ENCODE data around the gene VWA8. TPM values are rescaled to one million over a fixed set of nuclear protein-coding genes. Genes with fewer than 3 reads are reported as not detected.

The VWA8 gene
- polyA plus RNA-seq, 1 donor (not counting 4 experiments of a cell fraction or from before 2014, with no cell fraction given), result 17.8 TPM

DNA sequence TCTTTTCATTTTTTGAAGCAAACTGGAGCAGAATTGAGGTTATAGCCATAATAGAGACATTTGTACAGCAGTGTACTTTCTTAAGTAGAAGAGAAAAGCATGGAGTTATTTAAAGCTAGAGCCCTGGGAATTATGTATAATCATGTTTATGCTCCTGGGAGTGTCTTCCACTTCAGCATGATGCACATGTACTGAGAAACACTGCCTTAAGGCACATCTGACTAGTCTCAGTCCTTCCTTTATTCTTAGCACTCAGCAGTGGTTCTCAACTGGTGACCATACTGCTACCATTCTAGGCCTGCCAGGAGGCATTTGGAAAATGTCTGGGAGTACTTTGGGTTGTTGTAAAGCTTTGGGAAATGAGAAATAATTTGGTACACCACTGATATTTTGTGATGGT, 45.8 kb downstream of the VWA8 start:
- H3K27ac ChIP-seq (ENCODE audit: control insufficient read depth, insufficient read depth, low read length), result peak overlapping the region; percentile 39
- dilution Hi-C loops (cut with MboI; ENCODE audit: extremely low pct_ligation_motif_present, low sequenced_read_pairs), result no loop called here
- no peak for DNase-seq (ENCODE audit: low read depth, low spot score)

DNA sequence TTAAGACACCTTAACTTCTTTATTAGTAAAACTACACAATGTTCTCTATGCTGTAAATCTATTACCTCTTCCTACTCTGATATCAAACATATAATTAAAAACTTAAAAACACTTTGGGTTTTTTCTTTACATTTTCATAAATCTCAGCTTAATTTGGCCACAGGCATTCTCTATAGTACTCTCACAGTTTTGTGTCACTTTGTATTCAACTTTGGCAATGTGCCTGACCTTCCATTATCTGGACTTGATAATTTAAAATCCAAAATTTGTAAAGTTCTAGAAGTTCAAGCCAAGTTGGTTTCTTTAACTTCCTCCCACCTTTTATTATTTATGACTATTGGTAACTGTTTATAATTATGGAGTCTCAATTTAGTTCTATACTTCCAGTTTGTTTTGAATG, 46.4 kb downstream of the VWA8 start:
- no peak for DNase-seq (ENCODE audit: low read depth, low spot score)
- no peaks in the 10 kb centered on the region for H3K9me3 ChIP-seq (ENCODE audit: control insufficient read depth, low read depth, low read length)

More for the DNA sequence above, 45.8 kb downstream of the VWA8 start:
- H3K9me3 ChIP-seq (ENCODE audit: control insufficient read depth, low read depth, low read length), result no peaks in the 10 kb centered on the region
- no peaks in the 10 kb centered on the region for H4K20me1 ChIP-seq (ENCODE audit: control insufficient read depth, extremely low read depth, insufficient read depth, low read length)
- TF ChIP-seq EZH2 (IDR thresholded peaks at IDR 0.05; ENCODE audit: low read length), result no peak
- TF ChIP-seq, protein P1, sequence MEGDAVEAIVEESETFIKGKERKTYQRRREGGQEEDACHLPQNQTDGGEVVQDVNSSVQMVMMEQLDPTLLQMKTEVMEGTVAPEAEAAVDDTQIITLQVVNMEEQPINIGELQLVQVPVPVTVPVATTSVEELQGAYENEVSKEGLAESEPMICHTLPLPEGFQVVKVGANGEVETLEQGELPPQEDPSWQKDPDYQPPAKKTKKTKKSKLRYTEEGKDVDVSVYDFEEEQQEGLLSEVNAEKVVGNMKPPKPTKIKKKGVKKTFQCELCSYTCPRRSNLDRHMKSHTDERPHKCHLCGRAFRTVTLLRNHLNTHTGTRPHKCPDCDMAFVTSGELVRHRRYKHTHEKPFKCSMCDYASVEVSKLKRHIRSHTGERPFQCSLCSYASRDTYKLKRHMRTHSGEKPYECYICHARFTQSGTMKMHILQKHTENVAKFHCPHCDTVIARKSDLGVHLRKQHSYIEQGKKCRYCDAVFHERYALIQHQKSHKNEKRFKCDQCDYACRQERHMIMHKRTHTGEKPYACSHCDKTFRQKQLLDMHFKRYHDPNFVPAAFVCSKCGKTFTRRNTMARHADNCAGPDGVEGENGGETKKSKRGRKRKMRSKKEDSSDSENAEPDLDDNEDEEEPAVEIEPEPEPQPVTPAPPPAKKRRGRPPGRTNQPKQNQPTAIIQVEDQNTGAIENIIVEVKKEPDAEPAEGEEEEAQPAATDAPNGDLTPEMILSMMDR (optimal IDR thresholded peaks at IDR 0.05 in 1 of 3, IDR thresholded peaks at IDR 0.05 in 1 of 3, conservative IDR thresholded peaks at IDR 0.05 in 1 of 3; ENCODE audit: extremely low read depth in 1 of 3, insufficient read depth in 2 of 3, low read length in 3 of 3), result no peak
- no peak overlapping the region for H2AFZ ChIP-seq (ENCODE audit: control insufficient read depth, low read length)
- H3K36me3 ChIP-seq (ENCODE audit: control insufficient read depth in 2 of 2, extremely low read depth in 1 of 2, insufficient read depth in 2 of 2, low read length in 2 of 2), result no peaks in the 10 kb centered on the region
- H3K9ac ChIP-seq (ENCODE audit: control insufficient read depth, extremely low read depth, insufficient read depth, low read length), result peak overlapping the region; percentile 18
- H3K4me3 ChIP-seq (ENCODE audit: control insufficient read depth in 2 of 3, extremely low read depth in 1 of 3, insufficient read depth in 2 of 3, low read depth in 1 of 3, low read length in 3 of 3), result no peak overlapping the region
- peaks cover 31% of the 10 kb centered on the region for H3K79me2 ChIP-seq (ENCODE audit: control insufficient read depth, insufficient read depth, low read length)
- H3K9me1 ChIP-seq (ENCODE audit: control insufficient read depth, extremely low read depth, insufficient read depth, low read length), result peaks cover 2% of the 10 kb centered on the region
- H3K4me1 ChIP-seq (ENCODE audit: control insufficient read depth, extremely low read depth, insufficient read depth, low read length), result peaks cover 26% of the 10 kb centered on the region
- peak; percentile 92 for FAIRE-seq
- H3K4me2 ChIP-seq (ENCODE audit: control insufficient read depth, extremely low read depth, insufficient read depth, low read depth, low read length), result peak overlapping the region; percentile 1
- no peaks in the 10 kb centered on the region for H3K27me3 ChIP-seq (ENCODE audit: control insufficient read depth, extremely low read depth, insufficient read depth, low read length)

More for the DNA sequence above, 46.4 kb downstream of the VWA8 start:
- peak overlapping the region; percentile 18 for H3K9ac ChIP-seq (ENCODE audit: control insufficient read depth, extremely low read depth, insufficient read depth, low read length)
- no peaks in the 10 kb centered on the region for H3K36me3 ChIP-seq (ENCODE audit: control insufficient read depth in 2 of 2, extremely low read depth in 1 of 2, insufficient read depth in 2 of 2, low read length in 2 of 2)
- dilution Hi-C loops (cut with MboI; ENCODE audit: extremely low pct_ligation_motif_present, low sequenced_read_pairs), result no loop called here
- H3K9me1 ChIP-seq (ENCODE audit: control insufficient read depth, extremely low read depth, insufficient read depth, low read length), result peaks cover 2% of the 10 kb centered on the region
- TF ChIP-seq, protein P1 (optimal IDR thresholded peaks at IDR 0.05 in 1 of 3, IDR thresholded peaks at IDR 0.05 in 1 of 3, conservative IDR thresholded peaks at IDR 0.05 in 1 of 3; ENCODE audit: extremely low read depth in 1 of 3, insufficient read depth in 2 of 3, low read length in 3 of 3), result no peak
- no peak for TF ChIP-seq EZH2 (IDR thresholded peaks at IDR 0.05; ENCODE audit: low read length)
- FAIRE-seq, result no peak
- no peaks in the 10 kb centered on the region for H4K20me1 ChIP-seq (ENCODE audit: control insufficient read depth, extremely low read depth, insufficient read depth, low read length)
- H3K4me3 ChIP-seq (ENCODE audit: control insufficient read depth in 2 of 3, extremely low read depth in 1 of 3, insufficient read depth in 2 of 3, low read depth in 1 of 3, low read length in 3 of 3), result no peak overlapping the region
- no peaks in the 10 kb centered on the region for H3K27me3 ChIP-seq (ENCODE audit: control insufficient read depth, extremely low read depth, insufficient read depth, low read length)
- peak overlapping the region; percentile 39 for H3K27ac ChIP-seq (ENCODE audit: control insufficient read depth, insufficient read depth, low read length)
- H3K4me2 ChIP-seq (ENCODE audit: control insufficient read depth, extremely low read depth, insufficient read depth, low read depth, low read length), result no peak overlapping the region
- H2AFZ ChIP-seq (ENCODE audit: control insufficient read depth, low read length), result no peak overlapping the region
- H3K79me2 ChIP-seq (ENCODE audit: control insufficient read depth, insufficient read depth, low read length), result peaks cover 26% of the 10 kb centered on the region
- H3K4me1 ChIP-seq (ENCODE audit: control insufficient read depth, extremely low read depth, insufficient read depth, low read length), result peaks cover 29% of the 10 kb centered on the region
